HS-5 (cell line): ENCODE results near the gene CHAD.
"Not testable (repeated sequence)": the region's sequence is repeated elsewhere in the genome, so short reads cannot be mapped to it uniquely, and the experiment has no call there.

ENCODE experiments used
- DNase-seq: peaks from one replicate; pipeline ENCODE4 v3.0.0-alpha.2; 2012; ENCODE audit warnings: low read depth

CHAD gene

DNA sequence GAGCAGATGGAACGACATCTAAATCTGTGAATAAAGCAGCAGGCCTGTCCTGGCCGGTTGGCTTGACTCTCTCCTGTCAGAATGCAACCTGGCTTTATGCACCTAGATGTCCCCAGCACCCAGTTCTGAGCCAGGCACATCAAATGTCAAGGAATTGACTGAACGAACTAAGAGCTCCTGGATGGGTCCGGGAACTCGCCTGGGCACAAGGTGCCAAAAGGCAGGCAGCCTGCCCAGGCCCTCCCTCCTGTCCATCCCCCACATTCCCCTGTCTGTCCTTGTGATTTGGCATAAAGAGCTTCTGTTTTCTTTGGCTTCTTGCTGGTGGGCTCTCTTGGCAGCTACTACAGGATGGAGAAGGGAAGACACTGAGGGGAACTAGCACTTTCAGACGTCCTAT, 5.8 kb upstream of the CHAD start:
- DNase-seq: no peak

DNA sequence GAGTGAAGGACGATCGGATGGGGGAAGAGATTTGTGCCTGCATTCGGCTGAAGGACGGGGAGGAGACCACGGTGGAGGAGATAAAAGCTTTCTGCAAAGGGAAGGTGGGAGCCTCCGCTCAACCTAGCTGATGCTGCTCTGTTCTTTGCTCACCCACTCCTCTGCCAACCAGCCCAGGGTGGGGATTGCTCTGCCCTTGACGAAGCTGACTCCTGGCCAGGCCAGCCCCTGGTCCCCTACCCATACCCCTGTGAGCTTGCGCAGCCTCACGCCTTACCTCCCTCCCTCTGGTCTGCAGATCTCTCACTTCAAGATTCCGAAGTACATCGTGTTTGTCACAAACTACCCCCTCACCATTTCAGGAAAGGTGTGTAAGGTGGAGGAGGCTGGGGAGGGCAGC, 5.2 kb upstream of the CHAD start:
- DNase-seq: no peak

DNA sequence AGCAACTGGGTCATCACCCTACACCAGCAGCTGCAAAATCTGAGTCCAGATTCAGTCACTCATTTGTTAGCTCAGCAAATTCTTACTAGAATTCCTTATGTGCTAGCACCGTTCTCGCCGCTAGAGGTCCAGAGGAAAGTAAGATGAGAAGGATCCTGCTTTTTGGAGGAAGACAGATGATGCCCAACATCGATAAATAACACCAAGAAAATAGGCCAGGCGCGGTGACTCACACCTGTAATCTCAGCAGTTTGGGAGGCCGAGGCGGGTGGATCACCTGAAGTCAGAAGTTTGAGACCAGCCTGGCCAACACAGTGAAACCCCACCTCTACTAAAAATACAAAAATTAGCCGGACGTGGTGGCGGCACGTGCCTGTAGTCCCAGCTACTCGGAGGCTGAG, 4.1 kb upstream of the CHAD start:
- DNase-seq: not testable (repeated sequence)

DNA sequence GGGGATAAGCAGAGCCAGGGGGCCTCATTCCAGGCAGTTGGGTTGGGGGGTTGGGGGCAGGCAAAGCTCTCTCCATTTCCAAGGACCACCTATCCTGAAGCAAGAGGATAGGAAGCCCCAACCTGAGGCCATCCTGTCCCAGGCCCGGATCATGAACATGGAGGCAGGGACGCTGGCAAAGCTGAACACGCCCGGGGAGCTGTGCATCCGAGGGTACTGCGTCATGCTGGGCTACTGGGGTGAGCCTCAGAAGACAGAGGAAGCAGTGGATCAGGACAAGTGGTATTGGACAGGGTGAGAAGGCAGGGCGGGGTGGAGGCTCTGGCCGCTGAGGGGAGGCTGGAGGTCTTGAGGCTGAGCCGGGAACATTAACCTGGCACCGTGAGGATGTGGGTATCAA, 3.6 kb upstream of the CHAD start:
- no peak for DNase-seq

DNA sequence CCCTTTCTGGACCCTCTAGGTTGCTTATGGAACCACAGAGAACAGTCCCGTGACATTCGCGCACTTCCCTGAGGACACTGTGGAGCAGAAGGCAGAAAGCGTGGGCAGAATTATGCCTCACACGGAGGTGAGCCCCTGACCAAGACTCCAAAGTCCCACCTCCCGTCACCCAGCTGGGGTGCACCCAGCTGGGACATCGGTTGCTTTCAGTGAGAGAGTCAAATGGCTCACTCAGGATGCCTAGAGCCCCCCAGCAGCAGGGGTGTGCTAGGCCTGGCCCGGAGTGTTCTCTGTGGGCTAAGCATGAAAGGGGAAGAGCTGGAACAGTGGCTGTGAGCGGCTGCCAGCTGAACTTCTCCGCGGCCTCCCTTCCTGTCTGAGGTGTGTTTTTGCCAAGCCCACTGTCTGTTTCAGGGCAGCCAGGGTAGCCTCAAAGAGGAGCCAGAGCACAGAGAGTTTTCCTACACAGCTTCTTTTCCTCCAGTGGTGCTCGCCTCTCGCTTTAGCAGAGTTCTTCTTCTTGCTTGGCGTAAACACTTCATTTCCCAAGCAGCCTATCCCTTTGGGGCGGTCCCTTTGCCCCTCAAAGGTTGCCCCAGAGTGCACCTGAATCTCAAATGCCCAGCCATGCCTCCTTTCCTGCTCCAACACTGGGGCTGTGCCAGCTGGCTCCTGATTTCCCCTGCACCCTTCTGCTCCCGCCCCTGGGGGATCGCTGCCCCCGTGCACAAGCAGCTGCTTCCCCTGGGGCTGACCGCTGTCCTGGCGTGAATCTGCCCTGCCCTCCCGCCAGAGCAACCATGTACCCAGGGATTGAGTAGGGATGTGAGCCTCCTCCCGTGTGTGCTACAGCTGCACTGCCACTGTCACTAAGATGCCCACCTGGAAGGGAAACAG, 2.6 kb upstream of the CHAD start:
- DNase-seq: no peak

DNA sequence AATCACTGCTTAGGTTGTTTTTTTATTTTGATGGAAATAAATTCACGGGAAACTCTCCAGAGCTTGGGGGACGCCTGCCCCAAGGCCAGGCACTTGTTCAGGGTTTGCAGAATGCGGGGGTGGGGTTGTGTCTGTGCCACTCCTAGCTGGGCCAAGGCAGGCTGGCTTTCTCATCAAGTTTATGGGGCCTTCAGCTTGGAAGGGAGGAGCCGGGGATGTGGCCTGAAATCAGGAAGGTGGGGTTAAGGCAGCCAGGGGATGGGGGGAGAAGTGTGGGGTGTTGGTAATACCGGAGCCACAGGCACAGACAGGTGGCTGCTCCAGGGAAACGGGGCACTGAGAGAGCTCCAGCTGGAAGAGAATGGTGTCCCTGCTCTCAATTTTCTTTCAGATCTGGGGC, 1.7 kb upstream of the CHAD start:
- no peak for DNase-seq

DNA sequence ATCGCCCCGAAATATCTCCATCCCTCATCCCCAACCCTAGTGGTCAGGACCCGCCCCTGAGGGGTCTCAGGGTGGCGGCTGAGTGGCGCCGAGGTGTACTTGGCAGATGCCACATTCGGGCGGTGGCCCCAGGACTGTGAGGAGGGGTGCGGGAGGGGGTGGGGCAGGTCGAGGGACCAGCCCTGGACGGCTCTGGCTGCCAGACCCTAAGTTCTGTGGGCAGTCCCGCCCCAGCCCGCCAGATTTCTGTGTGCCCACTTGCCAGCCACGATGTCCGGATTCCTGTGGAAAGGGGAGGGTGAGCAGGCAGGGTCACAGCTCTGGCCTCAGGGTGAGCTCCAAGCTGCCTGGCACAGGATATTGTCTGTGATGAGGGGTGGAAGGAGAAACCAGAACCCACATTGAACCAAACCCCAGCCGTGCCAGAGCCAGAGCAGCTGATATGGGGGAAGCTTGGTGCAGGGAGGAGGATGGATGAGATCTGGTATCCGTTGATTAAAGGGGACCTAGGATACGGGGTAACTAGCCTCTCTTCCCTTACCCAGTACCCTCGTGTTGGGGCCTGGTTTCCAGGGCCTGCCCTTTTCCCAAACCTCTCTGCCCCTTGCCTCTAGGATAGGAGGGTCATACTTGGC, 1.1 kb upstream of the CHAD start:
- no peak for DNase-seq

DNA sequence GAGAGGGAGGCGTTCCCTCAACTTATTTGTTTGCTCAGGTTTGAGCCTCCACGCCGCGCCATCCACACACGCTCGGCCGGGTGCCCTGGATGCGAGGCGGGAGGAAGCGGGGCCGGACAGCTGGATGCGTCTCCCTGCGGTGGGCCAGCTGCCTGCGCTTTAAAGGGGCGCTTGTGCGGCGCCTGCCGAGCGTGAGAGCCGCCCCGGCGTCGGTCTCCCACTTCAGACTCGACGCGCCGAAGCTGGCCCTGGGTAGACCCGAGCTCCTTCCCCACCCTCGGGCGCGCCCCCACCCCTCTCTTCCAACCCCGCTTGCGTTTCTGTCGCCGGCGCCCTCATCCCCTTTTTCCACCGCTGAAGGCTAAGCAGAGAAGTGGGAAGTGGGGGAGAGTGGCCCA, 527 bp upstream of the CHAD start:
- no peak for DNase-seq

DNA sequence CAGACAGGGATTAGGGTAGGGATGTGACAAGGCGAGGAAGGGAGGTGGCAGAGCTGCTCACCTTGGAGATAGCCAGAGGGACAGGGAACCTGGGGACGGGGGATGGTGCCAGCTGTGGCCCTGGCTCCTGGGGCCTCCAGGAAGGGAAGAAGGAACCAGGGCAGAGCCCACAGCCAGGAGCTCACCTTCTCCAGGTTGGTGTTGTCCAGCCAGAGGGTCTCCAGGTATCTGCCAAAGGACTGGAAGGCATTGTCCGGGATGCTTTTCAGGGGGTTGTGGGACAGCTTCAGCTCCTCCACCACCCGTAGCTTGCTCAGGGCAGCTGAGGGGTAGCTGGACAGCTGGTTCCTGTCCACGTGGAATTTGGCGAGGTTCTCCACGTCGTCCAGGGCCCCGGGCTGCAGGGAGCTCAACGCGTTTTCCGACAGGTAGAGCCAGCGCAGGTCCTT, 801 bp downstream of the CHAD start:
- no peak for DNase-seq

DNA sequence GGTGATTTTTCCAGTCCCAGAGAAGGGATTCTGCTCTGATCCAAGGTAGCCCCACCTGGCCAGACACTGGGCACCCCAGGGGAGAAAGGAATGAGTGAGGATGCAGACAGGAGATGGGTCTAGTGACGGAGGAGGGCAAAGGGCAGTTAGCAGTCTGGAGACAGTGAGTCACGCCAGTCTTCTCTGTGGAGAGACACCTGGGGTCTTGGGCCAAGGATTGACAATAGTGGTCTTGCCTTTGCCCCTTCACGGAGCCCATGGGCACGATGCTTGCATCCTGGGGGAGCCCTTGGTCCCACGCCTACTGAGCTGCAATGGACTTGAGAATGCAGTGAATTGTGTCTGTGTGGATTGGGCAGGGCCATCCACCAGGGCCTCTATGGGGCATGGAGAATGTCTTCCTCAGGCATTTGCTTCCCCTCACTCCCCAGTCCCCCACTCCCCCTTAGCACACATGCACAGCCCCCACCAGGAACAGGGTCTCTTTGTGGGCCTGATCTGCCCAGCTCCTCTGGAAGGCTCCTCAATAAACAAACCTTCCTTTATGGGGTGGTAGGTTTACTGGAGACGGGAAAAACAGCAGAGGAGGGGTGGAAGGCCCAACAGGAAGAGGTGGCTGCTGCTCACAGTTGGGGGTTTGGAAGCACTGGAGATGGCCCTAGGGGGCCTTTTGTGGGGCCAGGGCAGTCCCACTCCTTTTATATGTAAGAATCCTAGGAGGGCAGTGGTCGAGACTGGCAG, 1.4 kb downstream of the CHAD start:
- DNase-seq: no peak

DNA sequence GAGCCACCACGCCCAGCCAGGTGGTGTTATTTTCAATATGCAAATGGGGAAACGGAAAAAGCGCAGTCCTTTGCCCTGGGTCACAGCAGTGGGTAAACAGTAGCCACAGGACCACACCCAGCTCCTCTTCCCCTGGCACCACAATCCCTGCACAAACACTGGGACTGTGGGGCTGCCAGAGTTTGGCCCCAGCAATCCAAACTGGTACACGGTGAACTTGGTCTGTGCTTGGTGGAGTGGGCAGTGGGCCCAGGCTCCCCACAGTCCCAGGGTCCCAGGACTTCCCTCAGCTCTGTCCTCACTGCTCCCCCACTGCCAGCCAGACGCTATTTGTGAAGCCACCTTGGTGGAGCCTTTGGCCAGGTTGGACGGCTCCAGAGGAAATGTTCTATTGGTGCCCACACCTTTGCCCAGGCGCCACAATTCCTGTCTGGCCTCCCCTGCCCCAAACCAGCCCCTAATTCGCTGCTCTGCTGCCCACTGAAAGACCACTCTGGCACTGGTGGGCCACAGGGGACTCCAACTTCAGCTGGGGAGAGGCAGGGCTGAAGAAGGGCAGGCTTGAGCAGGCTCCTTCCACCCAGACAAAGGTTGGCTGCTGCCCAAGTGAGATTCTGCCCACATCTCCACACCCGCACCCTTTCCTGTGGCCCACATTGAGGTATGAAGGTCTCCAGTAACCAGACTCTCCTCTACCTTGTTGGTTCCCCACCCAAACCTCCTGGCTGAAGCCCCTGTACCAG, 2.1 kb downstream of the CHAD start:
- DNase-seq: no peak

DNA sequence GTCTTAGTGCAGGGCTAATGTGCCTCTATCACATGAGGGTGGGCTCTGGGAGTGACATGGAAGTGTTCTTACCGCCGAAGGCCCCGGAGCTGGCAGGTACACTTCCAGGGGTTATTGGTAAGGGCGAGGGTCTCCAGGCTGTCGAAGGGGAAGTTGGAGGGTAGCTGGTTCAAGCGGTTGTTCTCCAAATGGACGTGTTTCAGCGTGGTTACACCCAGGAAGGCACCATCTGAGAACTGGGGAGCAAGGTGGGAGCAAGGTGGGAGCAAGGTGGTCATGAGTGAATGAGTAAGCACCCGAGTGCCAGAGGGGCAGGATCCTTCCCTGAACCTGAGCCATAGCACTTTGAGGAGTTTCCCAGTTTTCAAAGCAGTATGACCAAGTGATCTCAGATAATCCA, 3.0 kb downstream of the CHAD start:
- DNase-seq: no peak

DNA sequence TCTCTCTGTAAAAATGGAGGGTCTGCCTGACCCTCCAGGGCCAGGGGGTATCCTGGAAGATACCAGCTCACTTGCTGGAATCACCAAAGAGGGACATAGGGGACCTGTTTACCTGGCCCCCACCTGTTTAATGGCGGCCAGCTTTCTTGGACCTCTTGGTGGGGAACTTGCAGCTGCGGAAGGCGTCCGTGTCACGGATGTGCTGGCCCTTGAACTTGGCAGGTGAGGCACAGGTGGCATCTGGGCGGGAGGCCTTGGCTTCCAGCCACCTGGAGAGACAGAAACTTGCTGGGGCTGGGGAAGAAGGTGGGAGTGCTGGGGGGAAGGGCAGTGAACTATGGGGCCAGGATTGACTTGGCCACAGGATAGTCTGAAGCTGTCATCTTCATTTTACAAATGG, 3.5 kb downstream of the CHAD start:
- DNase-seq: no peak

DNA sequence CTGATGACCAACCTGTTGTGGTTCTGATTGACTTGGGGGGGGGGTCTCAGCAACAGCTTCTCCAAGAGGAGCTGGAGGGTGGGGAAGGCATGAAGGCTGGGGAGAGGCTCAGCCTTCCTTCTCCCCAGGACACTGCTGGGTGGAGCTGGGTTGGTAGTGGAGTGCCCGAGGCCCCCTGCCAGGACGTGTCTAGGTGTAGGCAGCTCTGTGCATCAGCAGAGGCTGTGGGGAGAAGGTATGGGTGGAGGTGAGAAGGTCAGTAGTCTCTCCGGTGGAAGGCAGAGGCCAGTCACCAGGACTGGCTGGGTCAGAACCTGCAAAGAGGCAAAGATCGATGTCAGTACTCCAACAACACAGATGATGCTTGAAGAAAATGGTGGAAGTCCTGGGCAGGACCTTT, 3.9 kb downstream of the CHAD start:
- DNase-seq: no peak

DNA sequence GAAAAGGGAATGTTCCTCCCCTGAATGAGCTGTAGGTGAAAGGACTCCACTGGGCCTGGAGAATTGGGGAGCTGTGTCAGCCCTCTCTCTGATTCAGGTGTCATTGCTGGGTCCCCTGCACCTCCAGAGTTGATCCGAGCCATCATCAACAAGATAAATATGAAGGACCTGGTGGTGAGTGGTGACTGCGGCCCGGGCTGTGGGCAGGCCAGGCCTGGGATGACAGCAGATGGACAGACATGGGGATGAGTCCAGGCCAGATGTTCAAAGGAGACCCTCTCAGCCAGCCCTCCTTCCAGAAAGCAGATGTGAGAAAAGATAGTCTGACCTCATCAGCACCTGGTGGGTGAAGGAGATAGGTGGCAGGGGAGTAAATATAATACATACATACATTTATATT, 4.6 kb downstream of the CHAD start:
- DNase-seq: no peak

DNA sequence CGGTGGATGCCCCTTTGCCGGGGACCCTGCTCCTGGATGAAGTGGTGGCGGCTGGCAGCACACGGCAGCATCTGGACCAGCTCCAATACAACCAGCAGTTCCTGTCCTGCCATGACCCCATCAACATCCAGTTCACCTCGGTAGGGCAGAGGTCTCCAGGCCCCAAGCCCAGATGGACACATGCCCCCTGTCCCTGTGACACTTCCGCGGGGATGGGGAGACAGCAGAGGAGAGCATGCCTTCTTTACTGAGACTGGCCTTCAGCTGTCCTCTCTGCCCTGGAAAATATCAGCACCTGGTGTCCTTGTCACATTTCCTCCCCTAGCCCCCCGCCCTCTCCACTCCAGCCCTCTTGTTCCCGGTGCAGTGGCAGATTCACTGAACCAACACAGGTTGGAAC, 6.2 kb downstream of the CHAD start:
- no peak for DNase-seq

DNA sequence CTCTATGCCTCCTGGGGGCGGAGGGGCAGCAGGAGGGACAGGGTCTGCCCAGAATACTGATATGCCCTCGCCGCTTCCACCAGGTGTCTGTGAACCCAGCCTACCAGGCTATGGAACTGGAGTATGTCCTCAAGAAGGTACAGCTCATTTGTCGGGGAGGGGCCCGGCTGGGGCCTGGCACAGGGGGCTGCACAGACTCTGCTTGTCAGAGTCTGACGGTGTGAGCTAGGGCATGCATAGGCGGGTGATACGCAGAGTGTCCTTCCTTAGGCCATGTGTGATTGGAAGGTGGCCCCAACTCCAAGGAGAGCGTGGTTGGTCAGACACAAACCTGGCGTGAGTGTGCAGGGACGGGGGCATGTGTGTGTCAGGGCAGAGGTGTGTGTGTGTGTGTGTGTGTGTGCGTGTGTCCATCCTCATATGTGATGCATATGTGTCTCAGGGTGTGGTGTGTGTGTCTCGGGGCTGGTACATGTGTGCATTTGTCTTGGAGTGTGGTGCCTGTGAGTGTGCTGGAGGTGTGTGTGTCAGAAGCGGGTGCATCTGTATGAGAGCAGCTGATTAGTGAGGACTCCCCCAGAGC, 7.0 kb downstream of the CHAD start:
- DNase-seq: no peak

DNA sequence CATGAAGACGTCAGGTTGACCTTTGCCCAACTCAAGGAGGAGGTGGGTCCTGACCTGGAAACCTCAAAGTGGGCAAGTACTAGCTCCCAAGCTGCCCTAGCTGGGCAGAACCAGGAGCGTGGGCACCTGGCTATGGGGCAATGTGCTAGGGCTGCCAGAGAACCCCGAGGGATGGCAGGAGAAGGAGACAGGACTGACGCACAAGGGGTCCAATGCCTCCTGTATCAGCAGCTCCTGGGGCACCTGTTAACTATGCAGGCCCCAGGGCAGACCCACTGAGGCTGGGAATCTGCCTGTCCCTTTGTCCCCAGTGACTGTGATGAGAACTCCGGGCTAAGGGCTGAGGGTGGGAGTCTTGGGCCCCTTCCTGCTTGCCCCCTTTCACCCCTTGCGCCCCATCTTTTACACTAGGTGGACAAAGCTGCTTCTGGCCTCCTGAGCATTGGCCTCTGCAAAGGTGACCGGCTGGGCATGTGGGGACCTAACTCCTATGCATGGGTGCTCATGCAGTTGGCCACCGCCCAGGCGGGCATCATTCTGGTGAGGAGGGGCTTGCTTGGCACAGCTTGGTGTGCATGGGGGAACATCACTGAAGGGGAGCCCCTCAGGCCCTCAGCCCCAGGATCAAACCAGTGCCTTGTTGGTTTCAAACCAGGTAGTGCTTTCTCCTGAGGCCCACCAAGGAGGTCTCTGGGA, 7.7 kb downstream of the CHAD start:
- no peak for DNase-seq

DNA sequence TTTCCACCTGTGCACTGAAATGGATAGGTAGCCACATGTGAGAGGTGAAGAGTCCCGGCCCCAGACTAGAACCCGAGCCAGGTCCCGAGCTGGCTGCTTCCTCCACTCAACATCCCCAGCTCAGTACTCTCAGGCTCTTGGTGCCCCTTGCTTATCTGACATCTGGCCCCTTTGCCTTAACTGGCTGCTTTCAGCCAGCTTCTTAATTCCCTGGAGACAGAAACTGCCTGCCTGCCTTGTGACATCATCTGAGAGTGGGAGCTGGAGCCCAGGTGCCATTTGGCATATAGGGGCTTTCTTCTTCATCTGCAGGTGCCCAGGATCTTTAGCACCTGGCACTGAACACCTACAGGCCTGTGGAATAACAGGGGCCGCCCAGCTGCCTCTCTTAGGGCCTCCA, 8.9 kb downstream of the CHAD start:
- DNase-seq: no peak

DNA sequence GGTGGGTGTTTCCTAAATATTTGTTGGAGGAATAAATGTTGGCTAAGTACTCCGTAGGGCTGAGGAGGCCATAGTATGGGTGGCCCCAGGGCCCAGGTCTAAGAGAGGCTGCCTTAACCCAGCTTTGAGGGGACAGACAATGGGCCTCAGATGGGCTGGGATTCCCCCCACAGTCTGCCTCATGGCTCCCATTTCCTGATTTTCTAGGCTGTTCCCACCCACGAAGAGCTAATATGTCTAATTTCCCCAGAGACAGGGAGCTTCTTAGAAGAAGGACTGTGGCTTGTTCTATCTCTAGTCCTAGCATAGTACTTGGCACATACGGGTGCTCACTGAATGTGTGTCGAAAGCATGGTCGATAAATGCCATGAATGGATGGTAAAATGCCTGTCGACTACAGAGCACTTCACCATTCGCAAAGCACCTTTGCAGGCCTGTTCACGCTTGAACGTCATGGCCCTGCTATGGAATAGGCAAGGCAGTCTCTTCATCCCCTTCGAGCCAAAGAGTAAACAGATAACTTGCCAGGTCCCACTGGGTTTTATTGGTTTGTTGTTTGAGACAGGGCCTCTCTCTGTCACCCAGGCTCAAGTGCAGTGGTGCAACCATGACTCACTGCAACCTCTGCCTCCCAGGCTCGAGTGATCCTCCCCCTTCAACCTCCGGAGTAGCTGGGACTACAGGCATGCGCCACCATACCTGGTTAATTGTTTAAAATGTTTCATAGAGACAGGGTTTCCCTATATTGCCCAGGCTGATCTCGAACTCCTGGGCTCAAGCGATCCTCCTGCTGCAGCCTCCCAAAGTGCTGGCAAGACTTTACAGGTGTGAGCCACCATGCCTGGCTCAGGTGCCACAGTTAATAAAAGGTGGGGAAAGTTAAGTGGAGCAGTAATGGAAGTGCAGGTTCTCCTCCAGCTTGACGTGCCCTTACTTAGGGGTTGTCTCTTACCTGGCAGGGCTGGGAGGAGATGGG, 9.7 kb downstream of the CHAD start:
- no peak for DNase-seq
